C1 segment of cervical spinal cord (tissue), 14 donors: Measurements from ENCODE around the gene HNRNPA2B1.

Experiments used
- DNase-seq, 14 donors: peaks; one replicate each; lab custom pipeline; 2025; lab: John Stamatoyannopoulos, UW

The HNRNPA2B1 gene

DNA sequence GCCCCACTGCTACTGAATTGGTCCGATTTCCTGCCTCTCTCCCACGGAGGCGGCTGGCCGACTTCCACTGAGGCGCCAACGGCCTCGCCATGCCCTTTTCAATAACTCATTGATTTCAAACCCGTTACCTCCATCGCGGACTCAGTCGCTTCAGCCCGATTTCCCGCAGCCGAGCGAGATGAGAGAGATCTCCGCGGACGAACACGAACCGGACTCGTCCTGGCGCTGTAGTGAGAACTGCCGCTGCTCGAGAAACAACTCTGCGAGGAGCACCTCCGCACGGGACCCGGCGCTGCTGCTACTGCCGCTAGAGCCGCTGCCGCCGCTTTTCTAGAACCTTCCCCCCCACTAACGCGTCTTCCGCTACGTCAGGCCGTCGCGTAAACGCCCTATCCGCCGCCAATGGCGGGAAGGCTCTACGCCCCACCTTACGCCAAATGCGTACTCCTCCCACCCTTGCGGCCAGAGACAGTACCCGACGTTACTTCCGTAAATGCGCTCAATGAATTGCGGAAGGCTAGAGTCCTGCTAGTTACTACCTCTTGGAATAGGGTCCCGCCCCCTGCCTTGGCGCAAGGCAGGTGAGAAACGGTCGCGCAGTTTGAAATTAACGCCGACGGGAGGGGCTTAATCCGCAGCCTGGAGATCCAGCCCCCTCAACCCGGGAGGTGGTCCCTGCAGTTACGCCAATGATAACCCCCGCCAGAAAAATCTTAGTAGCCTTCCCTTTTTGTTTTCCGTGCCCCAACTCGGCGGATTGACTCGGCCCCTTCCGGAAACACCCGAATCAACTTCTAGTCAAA lies at the start of gene HNRNPA2B1:
TSS of gene HNRNPA2B1 (minus strand) at position 303 of the 803 bp plus-strand sequence. CDS start at position 134, 169 bp downstream.
- peak; percentile 74 to 98 (median 96) for DNase-seq

GRCh38 chr7:26250239-26250638 lies 49.7 kb upstream of the HNRNPA2B1 start:
- no peak for DNase-seq

DNA sequence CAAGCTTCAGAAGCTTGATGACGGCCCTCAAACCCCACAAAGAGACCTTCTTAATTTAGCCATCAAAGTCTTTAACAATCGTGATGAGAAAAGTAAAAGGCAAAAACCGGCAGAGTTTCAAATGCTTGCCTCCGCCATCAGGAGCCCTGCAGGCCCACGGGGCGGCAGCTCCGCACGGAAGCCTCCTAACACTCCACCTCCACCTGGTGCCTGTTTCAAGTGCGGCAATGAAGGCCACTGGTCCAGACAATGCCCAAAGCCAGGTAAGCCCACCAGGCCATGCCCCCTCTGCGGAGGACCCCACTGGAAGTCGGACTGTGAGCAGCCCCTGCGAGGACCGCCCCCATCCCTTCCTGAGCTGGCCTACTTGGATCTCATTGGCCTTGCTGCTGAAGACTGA lies 44.6 kb upstream of the HNRNPA2B1 start:
- DNase-seq: no peak

DNA sequence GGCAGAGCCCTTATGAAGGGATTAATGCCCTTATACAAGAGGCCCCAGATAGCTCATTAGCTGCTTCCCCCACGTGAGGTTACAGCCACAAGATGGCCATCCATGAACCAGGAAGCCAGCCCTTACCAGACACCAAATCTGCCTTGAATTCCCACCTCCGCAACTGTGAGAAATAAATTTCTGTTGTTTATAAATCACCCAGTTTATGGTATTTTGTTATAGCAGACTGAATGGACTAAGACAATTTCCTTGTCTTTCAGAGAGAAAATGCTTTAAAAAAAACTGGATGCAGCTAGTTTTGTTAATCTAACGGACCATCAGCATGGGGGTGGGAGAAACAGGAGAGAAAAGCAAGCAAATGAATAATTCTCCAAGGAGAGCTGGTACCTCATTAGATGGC lies 37.5 kb upstream of the HNRNPA2B1 start:
- DNase-seq: no peak

- no peak for DNase-seq
Observed at GRCh38 chr7:26237035-26237807, 36.7 kb upstream of the HNRNPA2B1 start.

DNA sequence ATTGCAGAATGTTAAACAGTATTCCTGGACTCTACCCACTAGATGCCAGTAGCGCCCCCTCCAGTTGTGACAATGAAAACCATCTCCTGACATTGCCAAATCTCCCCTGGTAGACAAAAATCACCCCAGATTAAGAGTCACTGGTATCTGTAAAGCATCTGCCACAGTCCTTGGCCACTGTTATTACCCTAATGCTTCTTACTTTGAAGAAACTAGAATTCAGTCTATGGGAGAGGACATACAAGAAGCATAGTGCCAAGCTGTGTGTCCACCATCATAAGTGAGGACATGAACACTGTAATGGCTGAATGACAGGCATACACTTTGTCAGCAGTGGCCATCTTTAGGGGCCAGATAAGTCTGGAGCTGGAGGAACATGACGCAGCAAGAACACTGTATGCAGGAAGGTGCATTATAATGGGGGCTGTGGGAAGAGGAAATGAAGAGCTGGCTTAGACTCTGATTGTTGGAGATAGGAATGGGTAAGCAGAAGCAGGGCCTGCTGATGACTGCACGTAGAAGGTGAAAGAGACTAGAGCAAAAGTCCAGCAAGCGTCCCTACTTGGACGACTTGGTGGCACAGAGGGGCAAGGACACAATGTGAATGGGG lies 33.5 kb upstream of the HNRNPA2B1 start:
- DNase-seq: no peak

GRCh38 chr7:26227987-26228386 lies 27.4 kb upstream of the HNRNPA2B1 start:
- DNase-seq: no peak

GRCh38 chr7:26224359-26224758 lies 23.8 kb upstream of the HNRNPA2B1 start:
- no peak for DNase-seq

DNA sequence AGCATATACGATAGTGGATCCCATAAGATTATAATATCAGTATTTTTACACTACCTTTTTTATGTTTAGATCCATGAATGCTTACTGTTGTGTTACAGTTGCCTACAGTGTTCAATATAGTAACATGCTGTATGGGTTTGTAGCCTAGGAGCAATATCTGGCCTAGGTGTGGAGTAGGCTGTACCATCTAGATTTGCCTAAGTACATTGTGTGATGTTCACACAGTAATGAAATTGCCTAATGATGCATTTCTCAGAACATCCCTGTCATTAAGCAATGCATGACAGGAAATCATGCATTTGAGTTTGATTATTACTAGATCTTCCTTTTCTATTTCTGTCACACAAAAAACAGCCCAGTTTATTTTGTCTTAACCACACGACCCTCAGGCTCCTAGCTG lies 15.5 kb upstream of the HNRNPA2B1 start:
- no peak for DNase-seq

- no peak for DNase-seq
Observed at GRCh38 chr7:26213807-26214515, 13.4 kb upstream of the HNRNPA2B1 start.

DNA sequence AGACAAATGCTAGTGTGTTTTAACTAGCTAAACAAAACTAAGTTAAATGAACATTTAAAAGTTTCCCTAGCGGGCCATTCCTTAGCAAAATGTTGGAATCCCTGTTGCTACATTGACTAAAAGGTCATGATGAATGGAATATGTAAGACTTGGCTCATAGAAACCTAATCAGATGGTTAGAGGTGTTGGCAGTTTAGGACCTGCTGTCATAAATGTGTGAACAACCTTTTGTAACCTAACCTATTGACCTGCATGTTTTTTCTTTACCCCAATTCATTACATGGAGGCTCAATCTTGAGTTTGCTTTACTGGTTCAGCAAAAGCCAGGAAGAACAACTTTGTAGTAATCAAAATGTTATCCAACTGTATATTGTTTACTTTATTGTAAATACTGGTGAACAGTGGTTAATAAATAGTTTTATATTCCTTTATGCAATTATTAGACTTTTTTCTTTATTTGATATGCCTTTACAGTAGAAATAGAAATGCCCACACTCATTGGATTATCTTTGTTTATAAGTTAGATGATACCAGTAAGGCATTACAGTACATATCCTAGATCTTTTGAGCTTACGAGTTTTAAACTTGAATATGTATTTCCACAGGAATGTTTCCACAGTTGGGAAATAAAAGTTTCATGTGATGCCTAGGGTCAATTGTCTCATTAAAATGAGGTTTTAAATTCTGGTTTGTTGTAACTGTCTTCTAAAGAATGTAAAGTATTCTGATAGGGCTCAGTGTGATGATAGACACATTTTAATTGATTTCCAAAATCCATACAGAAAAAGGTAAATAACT lies 12.6 kb upstream of the HNRNPA2B1 start:
- DNase-seq: no peak

DNA sequence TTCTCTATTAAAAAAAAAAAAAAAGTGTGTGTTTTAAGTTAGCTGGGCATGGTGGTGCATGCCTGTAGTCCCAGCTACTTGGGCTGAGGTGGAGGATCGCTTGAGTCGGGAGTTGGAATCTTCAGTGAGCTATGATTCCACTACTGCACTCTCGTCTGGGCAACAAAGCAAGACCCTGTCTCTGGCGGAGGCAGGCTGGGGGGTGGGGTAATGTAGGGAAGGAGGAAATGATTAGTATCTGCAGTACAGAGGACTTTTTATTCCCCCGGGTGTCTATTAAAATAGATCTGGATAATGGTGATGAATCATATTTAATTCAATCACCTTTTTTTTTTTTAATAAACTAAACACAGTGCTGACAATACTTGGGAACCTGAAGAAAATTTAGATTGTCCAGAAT lies 7.5 kb upstream of the HNRNPA2B1 start:
- no peak for DNase-seq

DNA sequence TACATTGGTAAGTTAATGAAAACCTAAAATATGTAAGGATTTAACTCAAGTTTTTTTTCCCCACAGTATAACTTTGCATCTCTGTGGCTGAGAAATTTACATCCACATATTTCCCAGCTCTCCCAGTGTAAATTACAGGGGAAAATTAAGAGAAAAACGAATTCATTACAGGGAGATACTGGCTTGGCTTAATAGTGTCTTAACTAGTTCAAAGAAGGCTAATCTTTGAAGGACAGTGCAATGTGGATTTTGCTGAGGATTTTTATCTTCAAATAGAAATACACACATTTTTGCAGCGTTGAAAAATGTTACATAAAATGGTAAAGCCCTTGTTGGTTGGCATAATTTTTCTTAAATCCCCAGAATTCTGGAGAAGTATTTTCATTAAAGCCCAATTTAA lies 2.5 kb upstream of the HNRNPA2B1 start:
- no peak for DNase-seq

GRCh38 chr7:26202019-26202990 lies 1.8 kb upstream of the HNRNPA2B1 start:
- peak in 11 of 14 donors; percentile 55 to 88 (median 75) for DNase-seq

GRCh38 chr7:26201247-26202018 lies 887 bp upstream of the HNRNPA2B1 start, which contains the start of gene CBX3:
Gene CBX3, plus strand, starts transcription at chr7:26201745. Its CDS starts 1,254 bp downstream, at chr7:26202999.
- DNase-seq: peak; percentile 72 to 95 (median 91)

GRCh38 chr7:26200038-26200443 lies 505 bp downstream of the HNRNPA2B1 start:
- DNase-seq: peak in 13 of 14 donors; percentile 17 to 93 (median 85)

DNA sequence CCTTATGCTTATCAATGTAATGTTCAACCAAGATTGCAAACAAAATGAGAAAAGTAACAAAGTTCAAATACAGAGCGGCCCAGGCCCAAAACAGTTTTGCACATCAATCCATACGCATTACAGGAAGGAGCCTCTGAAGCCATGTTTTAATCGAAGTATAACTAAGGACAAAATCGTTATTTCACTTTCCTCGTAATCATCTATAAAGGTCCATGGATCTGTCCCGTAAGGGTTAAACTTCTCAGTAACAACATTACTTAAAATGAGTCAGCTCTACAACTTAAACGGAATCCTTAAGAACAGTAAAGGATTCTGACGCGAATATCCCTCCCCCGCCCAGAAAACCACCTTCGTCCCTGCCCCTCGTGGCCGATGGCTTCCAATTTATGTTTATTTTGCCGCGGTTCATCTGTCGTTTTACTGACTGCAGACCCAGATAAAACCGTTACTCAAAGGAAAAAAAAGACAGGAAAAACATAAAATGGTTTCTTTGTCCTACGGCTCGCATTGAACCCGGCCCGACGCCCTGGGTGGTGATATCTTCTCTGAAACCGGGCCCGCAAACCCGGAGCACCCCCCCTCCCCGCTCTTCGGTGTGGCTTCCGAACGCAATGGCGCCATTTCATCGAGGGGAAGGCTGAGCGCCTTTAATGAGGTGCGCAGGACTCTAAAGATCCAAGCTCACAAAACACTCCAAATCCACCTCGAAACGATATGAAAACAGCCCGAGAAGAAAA lies 1.1 kb downstream of the HNRNPA2B1 start:
- peak in 10 of 14 donors; percentile 43 to 78 (median 68) for DNase-seq

DNA sequence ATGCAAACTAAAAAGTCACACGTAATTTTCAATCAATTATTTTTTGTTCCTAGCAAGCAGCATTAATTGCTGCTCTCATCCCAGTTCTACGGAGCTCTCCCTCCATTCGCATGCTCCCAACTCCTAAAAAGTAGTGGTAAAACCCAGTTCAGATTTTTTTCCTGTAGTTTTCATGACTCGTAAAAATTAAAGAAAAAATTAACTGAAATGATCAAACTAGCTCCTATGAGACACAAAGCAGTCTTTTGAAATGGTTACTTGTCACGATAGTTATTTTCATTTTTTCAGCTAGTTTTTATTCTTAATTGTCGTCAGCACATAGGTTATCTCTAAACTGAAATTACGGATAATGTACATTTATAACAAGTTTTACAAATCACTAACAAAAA lies 1.8 kb downstream of the HNRNPA2B1 start:
- DNase-seq: no peak
